NCI-H2107 (cell line): Measurements from ENCODE around the gene GRAMD1C.

Experiments used
- DNase-seq: peaks from one replicate; lab custom pipeline; 2025; lab: John Stamatoyannopoulos, UW

The GRAMD1C gene

GRCh38 chr3:113852506-113852905, 13.9 kb downstream of the GRAMD1C start:
- DNase-seq = no peak

- DNase-seq = no peak
These were observed 28.9 kb downstream of the GRAMD1C start for GRCh38 chr3:113867506-113867905.

GRCh38 chr3:113873293-113873692, 34.7 kb downstream of the GRAMD1C start:
- DNase-seq = no peak

GRCh38 chr3:113873814-113874526, 35.4 kb downstream of the GRAMD1C start:
- DNase-seq = no peak

GRCh38 chr3:113878403-113878802, 39.8 kb downstream of the GRAMD1C start:
- DNase-seq = no peak

- DNase-seq = no peak
These were observed 46.5 kb downstream of the GRAMD1C start for GRCh38 chr3:113885050-113885449.

- DNase-seq = no peak
These were observed 51.8 kb downstream of the GRAMD1C start for GRCh38 chr3:113890256-113890900.

- no peak for DNase-seq
These were observed 56.3 kb downstream of the GRAMD1C start for GRCh38 chr3:113894927-113895326.

- DNase-seq = no peak
These were observed 57.4 kb downstream of the GRAMD1C start for GRCh38 chr3:113895964-113896363.

- DNase-seq = no peak
These were observed 58.3 kb downstream of the GRAMD1C start for GRCh38 chr3:113896930-113897329.

- DNase-seq = no peak
These were observed 58.8 kb downstream of the GRAMD1C start for GRCh38 chr3:113897373-113897777.

- no peak for DNase-seq
These were observed 60.3 kb downstream of the GRAMD1C start for GRCh38 chr3:113898892-113899291.

GRCh38 chr3:113906568-113907140, 68.1 kb downstream of the GRAMD1C start:
- DNase-seq = no peak

GRCh38 chr3:113908133-113908532, 69.5 kb downstream of the GRAMD1C start:
- DNase-seq = no peak

- no peak for DNase-seq
These were observed 72.4 kb downstream of the GRAMD1C start for GRCh38 chr3:113910966-113911365.

- DNase-seq = peak; percentile 46
These were observed 74.1 kb downstream of the GRAMD1C start for GRCh38 chr3:113912552-113913236.

- DNase-seq = no peak
These were observed 76.1 kb downstream of the GRAMD1C start for GRCh38 chr3:113914646-113915045.

- no peak for DNase-seq
These were observed 89.0 kb downstream of the GRAMD1C start for GRCh38 chr3:113927556-113927955.

GRCh38 chr3:113946831-113947230, 108.2 kb downstream of the GRAMD1C start:
- no peak for DNase-seq

GRCh38 chr3:113947372-113948014, 108.9 kb downstream of the GRAMD1C start, which contains the start of gene ZDHHC23:
Gene ZDHHC23, plus strand, starts transcription at chr3:113948013. Its CDS starts 790 bp downstream, at chr3:113948803.
- peak; percentile 73 for DNase-seq

- DNase-seq = no peak
These were observed 109.7 kb downstream of the GRAMD1C start for GRCh38 chr3:113948015-113948917.
